Panc1 (cell line): ENCODE data around the gene AFDN. TPM values are rescaled to one million over a fixed set of nuclear protein-coding genes. Genes with fewer than 3 reads are reported as not detected.

Source experiments
- ATAC-seq: fragments of 200-7000 bp; cut with Tn5 transposase; 2 replicates; pipeline ENCODE4 v1.9.1; 2020; ENCODE audit warnings: mild to moderate bottlenecking, moderate library complexity
- BruUV-seq: library from RNA; stranded (reverse); fragments of 400-500 nt; replicated peaks from 2 replicates; lab custom pipeline; 2021; lab: Mats Ljungman, UMichigan
- CTCF ChIA-PET: fragments of 300-600 bp; sonication (Branson Sonifier 250); formaldehyde crosslinking; loops from one replicate; lab custom pipeline; 2022; ENCODE audit warnings: antibody characterized with exemption; lab: Charles Lee
- POLR2A ChIA-PET: fragments of 300-600 bp; sonication (Branson Sonifier 250); formaldehyde crosslinking; loops from one replicate; lab custom pipeline; 2022; ENCODE audit warnings: antibody characterized with exemption; lab: Charles Lee
- DNase-seq: peaks from one replicate; pipeline ENCODE4 v3.0.0-alpha.2; 2010; ENCODE audit warnings: low read depth, low spot score
- H3K27ac ChIP-seq: 2 replicates; pipeline ENCODE4 v1.5.1; 2011; ENCODE audit warnings: mild to moderate bottlenecking, low read length, inconsistent platforms
- H3K27me3 ChIP-seq: fragments of 200-500 bp; sonication (Bioruptor generic); 2 replicates; pipeline ENCODE4 v1.6.0; 2014; ENCODE audit warnings: low read length, inconsistent platforms; ENCODE audit not compliant: control insufficient read depth, insufficient read depth
- H3K36me3 ChIP-seq: fragments of 200-500 bp; sonication (Bioruptor generic); 2 replicates; pipeline ENCODE4 v1.5.1; 2014; ENCODE audit warnings: inconsistent platforms, mild to moderate bottlenecking, low read length, moderate library complexity; ENCODE audit not compliant: control insufficient read depth, insufficient read depth
- H3K4me1 ChIP-seq: 2 replicates; pipeline ENCODE4 v1.5.1; 2011; ENCODE audit warnings: inconsistent platforms, mild to moderate bottlenecking, low read length, moderate library complexity; ENCODE audit not compliant: control insufficient read depth, insufficient read depth
- H3K4me3 ChIP-seq, 2 experiments: 2 replicates each; pipeline ENCODE4 v1.5.1; 2011 to 2012; ENCODE audit warnings: low read depth in 2 of 2, low read length in 2 of 2, mild to moderate bottlenecking in 2 of 2, inconsistent platforms in 1 of 2, moderate library complexity in 1 of 2
- H3K9me3 ChIP-seq: fragments of 200-500 bp; sonication (Bioruptor generic); 2 replicates; pipeline ENCODE4 v1.5.1; 2014; ENCODE audit warnings: low read depth, mild to moderate bottlenecking, inconsistent platforms, low read length, moderate library complexity; ENCODE audit not compliant: control insufficient read depth, insufficient read depth
- CTCF ChIP-seq: fragments of 450-650 bp; IDR thresholded peaks from 2 replicates; pipeline ENCODE4 v1.5.1; 2017; ENCODE audit warnings: mild to moderate bottlenecking
- POLR2AphosphoS5 ChIP-seq: IDR thresholded peaks from 2 replicates; pipeline ENCODE4 v1.6.1; 2012; ENCODE audit warnings: mild to moderate bottlenecking, low read depth, low read length, moderate library complexity
- REST ChIP-seq, 2 experiments: IDR thresholded peaks; 2 replicates each; pipeline ENCODE4 v1.6.1; 2011 to 2012; ENCODE audit warnings: low read depth in 2 of 2, control low read depth in 1 of 2, low read length in 1 of 2, mild to moderate bottlenecking in 1 of 2, moderate library complexity in 1 of 2; ENCODE audit not compliant: insufficient read depth in 1 of 2
- SIN3A ChIP-seq: IDR thresholded peaks from 2 replicates; pipeline ENCODE4 v1.6.1; 2012; ENCODE audit warnings: low read depth, mild to moderate bottlenecking, low read length, moderate library complexity, borderline replicate concordance; ENCODE audit not compliant: insufficient read depth
- TCF7L2 ChIP-seq: IDR thresholded peaks from 2 replicates; pipeline ENCODE4 v1.6.1; 2011; ENCODE audit warnings: mild to moderate bottlenecking, low read depth, low read length, inconsistent platforms
- in situ Hi-C: cut with HindIII; loops from 2 replicates; pipeline ENCODE4 v1.10.0; 2016; ENCODE audit warnings: low sequenced_read_pairs, low pct_unique_long_range_greater_than_20kb
- intact Hi-C: fragments of 100-400 bp; cut with micrococcal nuclease; formaldehyde crosslinking; loops from one replicate; pipeline ENCODE4 v1.10.0; 2022; ENCODE audit not compliant: unreplicated experiment
- total RNA-seq: library from RNA; stranded (reverse); gene quantifications from one replicate; pipeline ENCODE4 v1.2.1, GENCODE V29; 2021; ENCODE audit not compliant: unreplicated experiment

The AFDN gene
- total RNA-seq, 1 experiment from 2014 or later = 143 TPM

- H3K4me3 ChIP-seq = no peak overlapping the region
- intact Hi-C loops (no loop called here), in situ Hi-C loops (no loop called here)
- POLR2A ChIA-PET = no interaction called here
- no peaks in the 10 kb centered on the region for H3K9me3 ChIP-seq
- ATAC-seq (no peak), DNase-seq (no peak)
- CTCF ChIA-PET = no interaction called here
- TF ChIP-seq SIN3A (no peak), TCF7L2 (no peak), REST (IDR thresholded peaks at IDR 0.05; ENCODE audit: insufficient read depth in 1 of 2, low read depth in 2 of 2, low read length in 1 of 2) (no peak), POLR2AphosphoS5 (no peak), CTCF (no peak)
- peaks cover 55% of the 10 kb centered on the region for H3K4me1 ChIP-seq
- no peak overlapping the region for H3K27ac ChIP-seq
- BruUV-seq = no TSS peak
- no peaks in the 10 kb centered on the region for H3K36me3 ChIP-seq
- H3K27me3 ChIP-seq = no peaks in the 10 kb centered on the region
Measured at GRCh38 chr6:167839343-167839742, 12.6 kb downstream of the AFDN start.

GRCh38 chr6:167839755-167840154, 13.0 kb downstream of the AFDN start:
- in situ Hi-C loops = no loop called here
- ChIA-PET POLR2A (no interaction called here), CTCF (no interaction called here)
- DNase-seq = no peak
- ATAC-seq = peak; percentile 74
- intact Hi-C loops = no loop called here
- Histone ChIP-seq H3K4me3 (no peak overlapping the region), H3K27me3 (no peaks in the 10 kb centered on the region), H3K27ac (no peak overlapping the region), H3K36me3 (no peaks in the 10 kb centered on the region), H3K9me3 (no peaks in the 10 kb centered on the region), H3K4me1 (peaks cover 55% of the 10 kb centered on the region)
- BruUV-seq = no TSS peak
- TF ChIP-seq REST (IDR thresholded peaks at IDR 0.05; ENCODE audit: insufficient read depth in 1 of 2, low read depth in 2 of 2, low read length in 1 of 2) = no peak
- TF ChIP-seq CTCF = no peak
- TF ChIP-seq POLR2AphosphoS5 = no peak
- TF ChIP-seq TCF7L2 = no peak
- no peak for TF ChIP-seq SIN3A
